Thymus (tissue), 11 donors: ENCODE results near the gene C6orf89. TPM values are rescaled to one million over a fixed set of nuclear protein-coding genes. Genes with fewer than 3 reads are reported as not detected.
"Not testable (repeated sequence)": the region's sequence is repeated elsewhere in the genome, so short reads cannot be mapped to it uniquely, and the experiment has no call there.

Experiments used
- DNase-seq, 9 donors: peaks; one replicate each; pipeline ENCODE4 v3.0.0-alpha.2; 2013; ENCODE audit warnings: low spot score in 9 of 9, low read depth in 6 of 9, missing footprints in 1 of 9
- H3K27ac ChIP-seq, 2 donors: one replicate each; pipeline ENCODE4 v1.5.1; 2013; ENCODE audit warnings: control low read depth in 1 of 2, low read depth in 1 of 2, low read length in 1 of 2, mild to moderate bottlenecking in 1 of 2, moderate library complexity in 1 of 2
- H3K27me3 ChIP-seq, 2 donors: one replicate each; pipeline ENCODE4 v1.5.1; 2013; ENCODE audit warnings: low read length in 1 of 2; ENCODE audit not compliant: control insufficient read depth in 2 of 2, insufficient read depth in 1 of 2
- H3K36me3 ChIP-seq, 2 donors: one replicate each; pipeline ENCODE4 v1.5.1; 2013; ENCODE audit warnings: low read length in 1 of 2, mild to moderate bottlenecking in 1 of 2, moderate library complexity in 1 of 2; ENCODE audit not compliant: control insufficient read depth in 2 of 2, insufficient read depth in 2 of 2
- H3K4me1 ChIP-seq, 2 donors: one replicate each; pipeline ENCODE4 v1.5.1; 2013; ENCODE audit warnings: low read length in 2 of 2; ENCODE audit not compliant: control insufficient read depth in 2 of 2, insufficient read depth in 2 of 2
- H3K4me3 ChIP-seq, 2 donors: one replicate each; pipeline ENCODE4 v1.5.1; 2013; ENCODE audit warnings: low read length in 2 of 2, control low read depth in 1 of 2, mild to moderate bottlenecking in 1 of 2
- H3K9me3 ChIP-seq, 2 donors: one replicate each; pipeline ENCODE4 v1.5.1; 2013; ENCODE audit warnings: low read length in 1 of 2, mild to moderate bottlenecking in 1 of 2; ENCODE audit not compliant: control insufficient read depth in 2 of 2, insufficient read depth in 1 of 2
- WGBS: extraction: QIAGEN DNeasy Blood & Tissue Kit; methylation state at CpG from one replicate; pipeline ENCODE4 v1.1.7; 2013; 5-methylcytosine and 5-hydroxymethylcytosine counted together
- polyA plus RNA-seq: library from polyadenylated mRNA; stranded (reverse); fragments of 200-250 nt; gene quantifications from one replicate; pipeline ENCODE4 v1.2.3, GENCODE V29; 2013
- total RNA-seq: library from RNA; stranded (reverse); fragments of 120-200 nt; gene quantifications from one replicate; pipeline ENCODE4 v1.2.4, GENCODE V29; 2013
- donor health status: healthy.

The C6orf89 gene
- total and polyA plus RNA-seq, 2 donors = 19.5 to 20.5 TPM

GRCh38 chr6:36891153-36891552, 5.4 kb downstream of the C6orf89 start:
- H3K4me1 ChIP-seq, H3K4me3 ChIP-seq, H3K27ac ChIP-seq, DNase-seq, H3K9me3 ChIP-seq, H3K27me3 ChIP-seq: not testable (repeated sequence)
- peaks cover 9 to 19% of the 10 kb centered on the region in 2 donors for H3K36me3 ChIP-seq
- WGBS = 100% methylated on average over 2 of the region's 2 CpGs

DNA sequence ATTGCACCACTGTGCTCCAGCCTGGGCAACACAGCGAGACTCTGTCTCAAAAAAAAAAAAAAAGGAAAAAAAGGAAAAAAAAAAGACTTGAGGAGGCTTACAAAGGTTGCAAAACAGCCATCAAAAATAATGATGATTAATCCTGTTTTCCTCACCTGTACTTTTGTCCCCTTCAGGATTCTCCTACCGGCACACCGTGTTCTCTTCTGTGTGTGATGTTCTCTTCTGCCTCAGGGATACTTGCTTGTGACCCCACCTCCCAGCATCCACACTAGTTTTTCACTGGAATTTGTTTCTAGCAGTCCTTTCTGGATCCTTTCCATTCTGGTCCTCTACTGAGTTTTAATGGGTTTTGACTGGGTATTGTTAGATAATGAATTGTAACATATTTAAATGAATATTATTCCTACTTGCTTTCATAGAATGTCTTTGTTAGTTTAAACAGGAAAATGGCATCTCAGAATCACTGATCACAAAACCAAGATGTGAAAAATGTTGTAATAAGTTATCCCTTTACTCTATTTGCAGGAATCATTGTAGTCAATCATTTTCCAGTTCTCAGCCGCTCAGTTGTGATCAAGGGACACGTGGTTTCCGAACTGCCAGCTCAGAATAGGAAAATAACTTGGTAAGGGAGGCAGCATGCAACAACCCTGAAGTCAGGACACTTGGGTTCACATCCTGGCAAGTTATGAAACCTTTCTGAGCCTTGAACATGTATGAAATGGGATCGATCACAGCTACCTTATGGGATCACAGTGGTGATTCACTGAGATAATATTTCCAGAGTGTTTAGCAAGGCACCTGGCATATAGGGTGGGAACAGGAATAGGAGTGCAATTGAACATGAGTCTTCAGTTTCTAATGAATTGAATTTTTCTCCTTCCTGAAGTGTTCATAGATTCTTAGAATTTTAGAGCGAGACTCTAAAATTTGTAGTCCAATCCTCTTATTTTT, 8.5 kb downstream of the C6orf89 start:
- Histone ChIP-seq H3K4me3 (no peak overlapping the region), H3K27ac (no peak overlapping the region), H3K27me3 (no peaks in the 10 kb centered on the region), H3K4me1 (peaks cover 0 to 14% of the 10 kb centered on the region in 2 donors), H3K9me3 (no peaks in the 10 kb centered on the region), H3K36me3 (peaks cover 9 to 35% of the 10 kb centered on the region in 2 donors)
- DNase-seq = no peak
- 98% methylated on average over 8 of the region's 8 CpGs for WGBS

- Histone ChIP-seq H3K27me3 (no peaks in the 10 kb centered on the region), H3K4me1 (peaks cover 0 to 17% of the 10 kb centered on the region in 2 donors), H3K27ac (no peak overlapping the region), H3K36me3 (peaks cover 20 to 49% of the 10 kb centered on the region in 2 donors), H3K4me3 (no peak overlapping the region), H3K9me3 (no peaks in the 10 kb centered on the region)
- peak in 4 of 9 donors; percentile 41 to 80 (median 59) for DNase-seq
- 88% methylated on average over 6 of the region's 6 CpGs for whole genome bisulfite sequencing
Measured at GRCh38 chr6:36897609-36898008, 11.9 kb downstream of the C6orf89 start.

- DNase-seq = no peak
- Histone ChIP-seq H3K27me3 (no peaks in the 10 kb centered on the region), H3K4me1 (peaks cover 5 to 40% of the 10 kb centered on the region in 2 donors), H3K9me3 (no peaks in the 10 kb centered on the region), H3K27ac (peak overlapping the region in 1 of 2 donors; percentile 21), H3K36me3 (peaks cover 31 to 59% of the 10 kb centered on the region in 2 donors), H3K4me3 (no peak overlapping the region)
- WGBS = 95% methylated on average over 4 of the region's 4 CpGs
Measured at GRCh38 chr6:36904114-36904513, 18.4 kb downstream of the C6orf89 start.

- 97% methylated on average over 5 of the region's 5 CpGs for WGBS
- H3K4me1 ChIP-seq = peaks cover 5 to 36% of the 10 kb centered on the region in 2 donors
- no peaks in the 10 kb centered on the region for H3K27me3 ChIP-seq
- H3K27ac ChIP-seq = no peak overlapping the region
- DNase-seq = no peak
- no peak overlapping the region for H3K4me3 ChIP-seq
- no peaks in the 10 kb centered on the region for H3K9me3 ChIP-seq
- peaks cover 31 to 53% of the 10 kb centered on the region in 2 donors for H3K36me3 ChIP-seq
Measured at GRCh38 chr6:36904851-36905393, 19.2 kb downstream of the C6orf89 start.

GRCh38 chr6:36906539-36907325, 21.0 kb downstream of the C6orf89 start:
- Histone ChIP-seq H3K27ac (peak overlapping the region in 1 of 2 donors; percentile 18), H3K36me3 (peaks cover 23 to 48% of the 10 kb centered on the region in 2 donors), H3K4me1 (peaks cover 8 to 49% of the 10 kb centered on the region in 2 donors), H3K9me3 (no peaks in the 10 kb centered on the region), H3K4me3 (no peak overlapping the region), H3K27me3 (no peaks in the 10 kb centered on the region)
- DNase-seq = no peak
- 28% methylated on average over 2 of the region's 2 CpGs for WGBS

- no peaks in the 10 kb centered on the region for H3K27me3 ChIP-seq
- no peaks in the 10 kb centered on the region for H3K9me3 ChIP-seq
- WGBS = 75% methylated on average over 5 of the region's 5 CpGs
- peak overlapping the region; percentile 1 to 18 for H3K27ac ChIP-seq
- H3K4me3 ChIP-seq = no peak overlapping the region
- DNase-seq = no peak
- H3K36me3 ChIP-seq = peaks cover 15 to 38% of the 10 kb centered on the region in 2 donors
- peaks cover 16 to 59% of the 10 kb centered on the region in 2 donors for H3K4me1 ChIP-seq
Measured at GRCh38 chr6:36907781-36908180, 22.0 kb downstream of the C6orf89 start.

GRCh38 chr6:36908747-36909146, 23.0 kb downstream of the C6orf89 start:
- H3K4me1 ChIP-seq = peaks cover 25 to 65% of the 10 kb centered on the region in 2 donors
- H3K27ac ChIP-seq = peak overlapping the region in 1 of 2 donors; percentile 49
- peaks cover 15 to 37% of the 10 kb centered on the region in 2 donors for H3K36me3 ChIP-seq

More at GRCh38 chr6:36908747-36909146, 23.0 kb downstream of the C6orf89 start:
- WGBS = 96% methylated on average over 2 of the region's 2 CpGs
- no peak overlapping the region for H3K4me3 ChIP-seq
- H3K9me3 ChIP-seq = no peaks in the 10 kb centered on the region
- no peaks in the 10 kb centered on the region for H3K27me3 ChIP-seq
- DNase-seq = no peak
